Measurements from ENCODE around the gene IFITM2.
"Not testable (repeated sequence)": the region's sequence is repeated elsewhere in the genome, so short reads cannot be mapped to it uniquely, and the experiment has no call there.

The IFITM2 gene

GRCh38 chr11:349270-349954, 41.8 kb downstream of the IFITM2 start:
- not testable (repeated sequence) for DNase-seq

GRCh38 chr11:350033-350722, 42.6 kb downstream of the IFITM2 start:
- not testable (repeated sequence) for DNase-seq

GRCh38 chr11:350723-351255, 43.2 kb downstream of the IFITM2 start:
- peak; percentile 65 for DNase-seq

- DNase-seq = no peak
Observed at GRCh38 chr11:351411-351810, 43.8 kb downstream of the IFITM2 start.

- DNase-seq = no peak
Observed at GRCh38 chr11:352456-353031, 44.9 kb downstream of the IFITM2 start.

GRCh38 chr11:353179-353873, 45.7 kb downstream of the IFITM2 start:
- DNase-seq = no peak

- no peak for DNase-seq
Observed at GRCh38 chr11:355581-356458, 48.2 kb downstream of the IFITM2 start.

GRCh38 chr11:356610-357009, 49.0 kb downstream of the IFITM2 start:
- DNase-seq = no peak

- DNase-seq = no peak
Observed at GRCh38 chr11:357582-357981, 50.0 kb downstream of the IFITM2 start.

- DNase-seq = no peak
Observed at GRCh38 chr11:358129-358800, 50.6 kb downstream of the IFITM2 start.

All from RPMI8226 (cell line).